Measurements from ENCODE around the gene UTP11.
A peak's percentile ranks its signal among the peaks of the same experiment; 100 is the strongest.

Gene UTP11

DNA sequence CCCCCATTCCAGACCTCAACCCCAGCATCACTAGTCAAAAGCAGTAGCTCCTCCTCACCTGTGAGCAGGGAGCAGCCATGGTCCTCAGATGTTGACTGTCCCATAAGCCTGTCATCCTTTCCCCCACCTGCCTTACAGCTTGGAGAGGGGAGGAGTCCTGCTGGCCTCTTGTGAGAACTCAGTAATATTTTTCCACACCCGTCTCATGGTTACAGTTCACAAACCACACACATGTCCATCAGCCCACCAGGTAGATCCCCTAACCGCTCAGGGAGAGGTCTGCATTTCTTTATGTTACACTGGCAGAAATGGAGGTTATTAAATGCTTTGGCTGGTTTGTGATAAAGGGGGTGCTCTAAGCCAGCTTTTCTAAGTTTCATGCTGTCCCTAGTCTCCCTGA lies 60.3 kb downstream of the UTP11 start:
- H3K36me3 ChIP-seq (ENCODE audit: control insufficient read depth, insufficient read depth, low read length), result no peaks in the 10 kb centered on the region
- no peak overlapping the region for H3K4me3 ChIP-seq (ENCODE audit: insufficient read depth, low read depth, low read length)
- no peaks in the 10 kb centered on the region for H3K27me3 ChIP-seq (ENCODE audit: control insufficient read depth, insufficient read depth, low read length, poor library complexity, severe bottlenecking)
- H3K9me3 ChIP-seq (ENCODE audit: control insufficient read depth, low read length), result no peaks in the 10 kb centered on the region
- peak overlapping the region; percentile 57 for H3K27ac ChIP-seq (ENCODE audit: insufficient read depth, low read depth, low read length, poor library complexity, severe bottlenecking)
- H3K4me1 ChIP-seq (ENCODE audit: control insufficient read depth, insufficient read depth, low read length), result peaks cover 32% of the 10 kb centered on the region
- WGBS, 2 experiments, result 86 to 100% methylated on average over 2 of the region's 2 CpGs

- Histone ChIP-seq H3K36me3 (ENCODE audit: control insufficient read depth, insufficient read depth, low read length) (no peaks in the 10 kb centered on the region), H3K27ac (ENCODE audit: insufficient read depth, low read depth, low read length, poor library complexity, severe bottlenecking) (peak overlapping the region; percentile 57), H3K9me3 (ENCODE audit: control insufficient read depth, low read length) (no peaks in the 10 kb centered on the region), H3K27me3 (ENCODE audit: control insufficient read depth, insufficient read depth, low read length, poor library complexity, severe bottlenecking) (no peaks in the 10 kb centered on the region), H3K4me3 (ENCODE audit: insufficient read depth, low read depth, low read length) (no peak overlapping the region), H3K4me1 (ENCODE audit: control insufficient read depth, insufficient read depth, low read length) (peaks cover 25% of the 10 kb centered on the region)
- WGBS, 2 experiments, result 40 to 44% methylated on average over 9 of the region's 9 CpGs
These were observed 61.2 kb downstream of the UTP11 start for GRCh38 chr1:38073534-38074301.

DNA sequence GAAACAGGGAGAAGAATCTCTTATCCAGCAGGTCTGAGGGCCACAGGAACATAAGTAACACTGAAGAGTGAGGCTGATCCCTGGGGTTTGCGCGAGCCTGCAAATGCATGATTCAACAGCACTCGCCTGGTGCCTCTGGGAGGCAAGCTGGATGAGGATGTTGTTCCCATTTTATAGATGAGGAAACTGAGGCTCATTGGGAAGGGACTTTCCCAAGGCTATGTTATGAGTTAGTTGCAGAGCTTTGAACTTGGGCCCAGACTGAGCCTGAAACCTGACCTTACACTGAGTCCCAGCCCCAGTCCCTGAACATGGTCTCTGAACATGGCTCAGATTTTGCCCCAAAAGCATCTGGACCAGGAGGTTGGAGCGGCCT lies 61.8 kb downstream of the UTP11 start:
- peaks cover 25% of the 10 kb centered on the region for H3K4me1 ChIP-seq (ENCODE audit: control insufficient read depth, insufficient read depth, low read length)
- no peaks in the 10 kb centered on the region for H3K36me3 ChIP-seq (ENCODE audit: control insufficient read depth, insufficient read depth, low read length)
- H3K9me3 ChIP-seq (ENCODE audit: control insufficient read depth, low read length), result no peaks in the 10 kb centered on the region
- no peak overlapping the region for H3K4me3 ChIP-seq (ENCODE audit: insufficient read depth, low read depth, low read length)
- H3K27ac ChIP-seq (ENCODE audit: insufficient read depth, low read depth, low read length, poor library complexity, severe bottlenecking), result peak overlapping the region; percentile 57
- no peaks in the 10 kb centered on the region for H3K27me3 ChIP-seq (ENCODE audit: control insufficient read depth, insufficient read depth, low read length, poor library complexity, severe bottlenecking)
- WGBS, 2 experiments, result 86 to 92% methylated on average over 4 of the region's 4 CpGs

Measured in ectodermal cell (in vitro differentiated cells).